ENCODE data around the gene RNF4.

Gene RNF4

DNA sequence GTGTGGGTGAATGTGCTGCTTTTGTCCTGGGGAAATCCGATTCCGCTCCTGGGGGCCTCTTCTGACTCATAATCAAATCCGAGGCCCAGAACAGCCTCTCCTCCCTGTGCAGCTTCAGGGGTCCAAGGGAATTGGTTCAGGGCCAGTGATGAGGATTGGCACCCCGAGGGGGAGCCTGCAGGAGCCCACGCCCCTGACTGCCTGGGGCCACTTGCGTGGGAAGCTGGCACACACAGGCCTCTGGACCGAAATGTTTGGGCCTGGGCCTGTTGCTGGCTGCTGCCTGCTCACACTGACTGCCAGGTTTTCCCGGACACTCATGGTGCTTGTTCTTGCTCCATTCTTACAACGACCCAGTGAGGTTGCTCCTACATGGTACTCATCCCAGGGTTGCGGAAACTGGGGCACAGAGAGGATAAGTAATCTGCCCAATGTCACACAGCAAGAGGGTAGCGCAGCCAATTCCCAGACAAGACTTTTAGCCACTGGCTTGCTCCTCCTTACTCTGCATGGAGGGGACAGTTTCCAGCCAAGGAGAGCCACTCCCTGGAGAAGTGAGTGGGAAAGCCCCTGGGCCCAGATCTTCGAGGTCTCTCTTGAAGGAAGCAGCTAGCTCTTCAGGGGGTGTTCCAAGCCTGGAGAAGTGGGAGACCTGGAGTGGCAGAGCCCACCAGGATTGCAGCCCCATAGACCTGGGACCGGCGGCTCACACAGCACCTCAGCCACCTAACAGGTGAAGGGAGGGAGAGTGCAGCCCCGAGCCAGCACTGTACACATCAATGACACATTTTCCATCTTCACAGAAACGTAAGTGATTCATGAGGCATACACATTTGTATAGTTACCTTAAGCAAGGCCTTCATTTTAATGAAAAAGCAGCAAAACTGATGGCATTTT is 29.8 kb upstream of the RNF4 start:
- DNase-seq: no peak

DNA sequence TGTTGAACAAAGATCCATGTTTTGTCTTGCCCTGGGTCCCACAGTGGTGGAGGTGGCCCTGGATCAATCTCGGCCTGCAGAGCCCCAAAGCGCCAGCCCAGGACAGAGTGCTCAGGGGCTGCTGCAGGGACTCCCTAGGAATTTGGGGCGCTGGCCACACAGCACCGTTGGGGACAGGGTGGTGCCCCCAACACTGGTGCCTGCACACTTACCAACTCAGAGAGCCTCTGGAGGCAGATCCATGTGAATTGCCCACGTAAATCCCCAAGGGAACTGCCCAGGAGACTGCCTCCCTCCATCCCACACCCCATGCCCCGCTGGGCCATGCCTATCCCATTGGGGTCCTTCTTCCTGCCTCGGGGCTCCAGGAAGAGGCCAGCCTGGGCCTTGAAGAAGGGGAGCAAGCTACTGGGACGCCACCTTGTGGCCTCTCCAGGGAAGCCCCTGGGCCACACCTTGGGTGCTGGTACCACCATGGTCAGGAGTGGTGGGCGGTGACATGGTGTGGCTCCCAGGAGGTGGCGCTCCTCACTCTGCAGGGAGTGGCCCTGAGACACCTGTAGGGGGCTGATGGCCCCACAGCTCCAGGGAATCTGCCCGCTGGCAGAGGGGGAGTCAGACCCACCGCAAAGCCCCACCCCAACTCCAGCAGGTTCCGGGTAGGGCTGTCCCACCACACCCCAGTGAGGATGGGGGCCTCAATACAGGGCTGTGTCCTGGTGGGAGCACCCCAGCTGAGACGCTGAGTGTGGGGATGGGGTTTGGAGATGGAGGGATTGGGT is 27.3 kb upstream of the RNF4 start:
- DNase-seq: peak; percentile 78

DNA sequence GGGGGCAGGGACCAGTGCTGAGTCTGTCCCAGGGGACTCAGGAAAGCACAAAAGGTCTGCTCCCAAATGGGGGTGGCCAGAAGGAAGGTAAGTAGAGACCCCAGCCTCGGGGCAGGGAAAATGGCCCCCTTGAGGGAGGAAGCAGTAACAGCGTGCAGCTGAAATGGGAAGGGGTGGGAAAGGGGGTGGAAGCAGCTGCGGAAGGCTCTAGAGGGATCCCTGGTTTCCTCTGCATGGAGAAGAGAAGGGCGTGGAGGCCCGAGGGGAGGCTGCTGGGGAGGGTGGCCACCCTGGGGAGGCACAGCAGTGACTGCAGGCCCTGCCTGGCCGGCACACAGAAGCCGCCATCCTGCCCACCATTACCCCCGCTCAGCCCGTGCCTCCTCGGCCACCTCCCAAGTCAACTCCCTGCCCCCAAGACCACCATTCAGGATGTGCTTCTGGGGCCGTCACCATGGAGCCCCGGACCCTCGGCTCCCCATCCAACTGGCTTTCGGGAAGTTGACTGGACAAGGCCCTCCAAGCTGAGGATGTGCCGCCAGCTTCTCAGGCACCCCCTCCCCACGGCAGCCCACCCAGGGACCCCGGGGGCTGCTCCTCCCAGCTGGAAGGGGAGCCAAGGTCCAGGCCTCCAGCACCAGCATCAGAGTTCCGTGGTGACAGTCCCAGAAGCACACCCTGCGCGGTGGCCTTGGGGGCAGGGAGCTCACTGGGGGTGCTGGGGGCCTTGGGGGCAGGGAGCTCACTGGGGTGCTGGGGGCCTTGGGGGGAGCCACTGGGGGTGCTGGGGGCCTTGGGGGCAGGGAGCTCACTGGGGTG is 26.5 kb upstream of the RNF4 start:
- DNase-seq: no peak

DNA sequence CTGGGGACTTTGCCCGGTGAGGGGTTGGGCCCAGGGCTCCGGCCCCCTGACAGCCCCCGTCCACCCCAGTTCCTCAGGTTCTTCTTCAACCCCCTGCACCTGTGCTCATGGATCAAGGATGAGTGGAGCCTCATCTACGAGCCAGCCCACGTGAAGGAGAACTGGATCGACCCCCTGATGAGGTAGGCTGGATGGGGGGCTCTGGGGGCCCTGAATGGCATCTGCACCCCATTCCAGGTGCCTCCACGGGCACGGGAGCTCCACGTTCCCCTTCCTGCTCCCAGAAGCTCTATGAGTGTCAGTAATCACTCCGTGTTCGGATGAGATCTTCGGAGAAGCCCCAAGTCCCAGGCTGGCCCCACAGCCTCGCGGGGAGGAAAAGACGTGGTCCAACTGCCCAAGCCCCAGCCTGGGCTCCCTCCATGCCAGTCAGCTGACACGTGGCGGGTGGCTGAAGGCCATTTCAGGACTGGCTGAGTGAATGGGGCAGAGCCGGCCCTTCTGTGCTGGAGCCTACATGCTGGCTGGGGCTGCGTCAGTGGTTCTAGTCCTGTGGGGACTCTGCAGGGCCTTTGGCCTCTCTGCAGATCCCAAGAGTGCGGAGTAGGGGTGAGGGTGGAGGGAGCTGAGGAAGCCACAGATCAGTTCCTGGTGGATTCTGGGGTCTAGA is 25.7 kb upstream of the RNF4 start:
- DNase-seq: no peak

DNA sequence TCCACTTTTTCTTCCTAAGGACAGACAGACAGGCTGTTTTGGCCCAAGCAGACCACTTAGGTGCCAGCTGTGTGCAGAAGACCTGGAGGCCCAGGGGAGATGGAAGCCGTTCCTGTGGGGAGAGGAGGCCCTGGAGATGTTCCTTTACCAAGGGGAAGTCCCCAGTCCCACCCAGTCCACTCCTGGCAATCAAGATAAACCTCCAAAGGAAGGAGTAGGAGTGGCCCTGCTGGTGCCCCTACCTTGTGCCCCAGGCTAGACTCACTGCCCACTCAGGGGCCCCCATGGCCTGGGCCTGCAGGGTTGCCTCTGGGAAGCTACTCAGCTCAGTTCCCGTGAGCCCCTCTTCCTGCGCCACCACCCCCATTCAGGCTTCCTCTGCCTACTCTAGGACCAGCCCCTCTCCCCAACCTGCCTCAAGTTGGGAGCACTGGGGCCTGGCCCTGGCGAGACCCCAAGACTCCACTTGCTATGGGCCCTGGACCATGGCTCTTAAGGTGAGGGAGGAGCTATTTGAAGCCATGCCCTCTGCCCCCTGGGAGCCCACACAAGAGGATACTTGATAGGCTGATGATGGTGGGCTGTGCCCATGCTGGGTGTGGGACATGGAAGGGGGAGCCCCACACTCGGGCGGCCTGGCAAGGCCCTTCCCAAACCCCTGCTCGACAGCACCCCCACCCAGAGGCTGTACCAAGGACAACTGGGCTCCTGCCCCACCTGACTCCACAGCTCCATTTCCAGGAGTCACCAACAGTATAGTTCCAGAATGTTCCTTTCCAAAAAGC is 24.8 kb upstream of the RNF4 start:
- DNase-seq: no peak

DNA sequence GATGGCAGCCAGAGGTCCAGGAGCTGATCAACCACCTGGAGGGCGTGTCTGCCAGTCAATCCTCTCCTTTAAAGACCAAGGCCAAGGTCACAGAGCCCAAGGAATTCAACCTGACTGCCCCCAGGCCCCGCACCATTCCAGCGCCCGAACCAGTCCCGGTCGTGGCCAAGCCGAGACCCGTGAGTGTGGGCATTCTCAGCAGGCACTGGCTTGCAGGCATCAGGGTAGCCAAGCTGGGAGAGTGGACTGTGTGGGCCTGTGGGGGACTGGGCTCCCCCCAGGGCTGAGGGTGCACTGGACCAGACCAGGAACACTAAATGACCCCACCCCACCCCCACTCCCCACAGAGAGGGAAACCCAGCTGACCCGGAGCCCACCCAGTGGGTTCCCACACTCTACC is 23.8 kb upstream of the RNF4 start:
- DNase-seq: no peak

DNA sequence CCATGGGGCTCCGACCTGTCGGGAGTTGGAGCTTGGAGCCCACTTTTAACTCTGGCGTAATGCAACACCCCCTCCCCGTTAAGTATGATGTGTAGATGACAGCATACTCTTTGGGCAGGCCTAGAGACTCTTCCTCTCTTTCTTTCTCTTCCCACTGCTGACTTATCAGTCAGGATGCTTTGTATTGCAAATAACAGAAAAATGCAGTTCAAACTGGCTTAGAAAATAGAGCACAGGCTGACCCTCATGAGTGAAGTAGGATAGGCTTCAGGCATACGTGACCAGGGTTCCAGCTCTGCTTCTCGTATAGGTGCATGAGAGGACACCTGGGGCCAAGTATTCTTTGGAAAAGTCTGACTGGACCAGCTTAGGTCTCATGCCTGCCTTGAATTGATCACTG is 23.3 kb upstream of the RNF4 start:
- DNase-seq: no peak

DNA sequence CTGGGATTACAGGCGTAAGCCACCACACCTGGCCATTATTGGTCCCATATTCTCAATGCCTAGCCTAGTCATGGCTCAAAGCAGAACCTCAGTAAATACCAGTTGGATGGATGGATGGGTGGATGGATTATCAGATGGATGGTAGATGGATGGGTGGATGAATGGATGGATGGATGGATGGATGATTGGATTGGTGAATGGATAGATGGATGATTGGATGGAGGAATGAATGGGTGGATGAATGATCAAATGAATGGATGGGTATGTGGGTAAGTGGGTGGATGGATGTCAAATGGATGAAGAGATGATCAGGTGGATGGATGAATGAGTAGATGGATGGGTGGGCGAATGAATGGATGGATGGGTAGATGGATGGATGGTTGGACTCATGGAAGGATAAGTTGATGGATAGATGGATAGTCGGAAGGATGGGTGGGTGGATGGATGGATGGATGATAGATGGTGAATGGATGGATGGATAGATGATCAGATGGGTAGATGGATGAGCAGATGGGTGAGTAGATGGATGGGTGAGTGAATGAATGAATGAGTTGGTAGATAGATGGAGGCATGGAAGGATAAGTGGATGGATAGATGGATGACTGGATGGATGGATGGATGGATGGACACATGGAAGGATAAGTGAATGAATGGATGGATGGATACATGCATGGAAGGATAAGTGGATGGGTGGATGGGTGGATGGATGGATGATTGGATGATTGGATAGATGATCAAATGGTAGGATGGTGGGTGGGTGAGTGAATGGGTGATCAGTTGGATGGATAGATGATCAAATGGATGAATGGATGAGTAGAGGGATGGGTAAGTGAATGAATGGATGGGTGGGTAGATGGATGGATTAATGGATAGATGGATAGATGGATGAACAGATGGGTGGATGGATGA is 22.0 kb upstream of the RNF4 start:
- DNase-seq: no peak

DNA sequence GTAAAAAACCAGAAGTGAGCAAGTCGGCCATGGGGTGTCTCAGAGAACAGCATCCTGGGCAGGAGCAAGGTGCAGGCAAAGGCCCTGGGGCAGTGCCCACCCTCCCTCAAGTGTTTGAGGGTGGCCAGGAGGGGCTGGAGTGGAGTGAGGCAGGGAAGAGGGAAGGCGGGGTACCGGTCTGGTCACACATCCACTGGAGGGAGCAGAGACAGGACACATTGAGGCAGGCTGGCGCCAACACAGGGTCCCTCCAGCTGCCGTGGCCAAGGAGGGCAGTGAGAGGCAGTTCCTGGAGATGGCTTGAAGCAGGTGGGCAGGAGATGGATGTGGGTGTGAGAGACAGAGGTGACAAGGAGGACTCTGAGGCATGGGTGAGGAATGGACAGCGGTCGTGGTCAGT is 20.3 kb upstream of the RNF4 start:
- DNase-seq: no peak

DNA sequence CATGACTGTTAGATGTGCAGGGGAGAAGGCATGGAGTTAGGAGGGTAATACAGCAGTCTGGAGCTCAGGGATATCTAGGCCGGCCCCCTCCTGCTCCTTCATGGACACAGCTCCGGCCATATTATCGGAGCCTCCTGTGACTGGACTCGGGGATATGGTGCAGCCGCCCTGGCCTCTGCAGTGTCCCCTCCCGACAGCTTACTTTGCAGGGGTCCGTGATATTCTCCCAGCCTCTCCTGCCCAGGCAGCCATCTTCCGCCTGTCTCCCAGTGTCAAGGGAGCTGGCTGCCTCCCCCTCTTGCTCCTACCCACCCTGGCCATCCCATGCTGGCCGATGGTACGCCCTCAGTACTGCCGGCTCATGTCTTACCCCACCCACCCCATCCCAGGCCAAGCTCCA is 19.9 kb upstream of the RNF4 start:
- DNase-seq: no peak

DNA sequence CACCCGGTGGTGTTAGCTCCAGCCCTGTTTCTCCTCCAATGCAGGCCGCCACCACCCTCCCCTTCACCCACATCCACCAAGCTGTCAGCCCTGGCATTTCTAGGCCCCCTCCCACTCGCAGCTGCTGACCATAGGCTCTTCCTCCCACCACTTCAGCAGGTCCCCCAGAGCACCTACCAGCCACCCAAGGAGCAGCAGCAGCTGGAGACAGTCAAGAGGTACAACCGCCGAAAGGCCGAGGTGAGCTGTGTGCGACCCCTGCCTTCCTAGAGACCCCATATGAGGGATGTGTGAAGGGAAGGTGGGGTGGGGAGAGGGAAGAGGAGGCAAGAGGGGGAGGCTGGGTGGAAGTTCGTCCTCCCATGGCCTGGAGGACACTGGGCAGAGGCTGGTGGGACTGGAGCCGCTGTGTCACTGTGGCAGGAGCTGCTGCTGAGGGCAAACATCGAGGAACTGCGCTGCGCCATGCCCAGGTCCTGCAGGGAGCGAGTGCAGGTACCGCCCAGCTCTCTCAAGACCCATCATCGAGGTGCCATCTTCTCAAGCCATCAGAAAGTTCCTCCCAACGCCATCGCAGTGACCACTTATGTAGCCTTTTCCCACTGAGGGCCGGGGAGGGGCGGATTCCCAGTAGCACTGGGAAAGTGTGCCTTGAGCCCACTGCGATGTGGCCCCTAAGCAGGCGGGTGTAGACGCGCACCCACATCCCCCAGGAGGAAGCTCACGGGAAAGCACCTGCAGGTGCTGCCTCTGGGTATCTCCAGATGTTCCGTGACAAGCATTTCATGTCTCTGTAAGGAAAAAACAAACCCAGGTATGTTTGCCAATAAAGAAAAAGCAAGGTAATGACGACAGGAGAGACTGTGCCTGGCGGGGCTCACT is 19.2 kb upstream of the RNF4 start:
- DNase-seq: no peak

DNA sequence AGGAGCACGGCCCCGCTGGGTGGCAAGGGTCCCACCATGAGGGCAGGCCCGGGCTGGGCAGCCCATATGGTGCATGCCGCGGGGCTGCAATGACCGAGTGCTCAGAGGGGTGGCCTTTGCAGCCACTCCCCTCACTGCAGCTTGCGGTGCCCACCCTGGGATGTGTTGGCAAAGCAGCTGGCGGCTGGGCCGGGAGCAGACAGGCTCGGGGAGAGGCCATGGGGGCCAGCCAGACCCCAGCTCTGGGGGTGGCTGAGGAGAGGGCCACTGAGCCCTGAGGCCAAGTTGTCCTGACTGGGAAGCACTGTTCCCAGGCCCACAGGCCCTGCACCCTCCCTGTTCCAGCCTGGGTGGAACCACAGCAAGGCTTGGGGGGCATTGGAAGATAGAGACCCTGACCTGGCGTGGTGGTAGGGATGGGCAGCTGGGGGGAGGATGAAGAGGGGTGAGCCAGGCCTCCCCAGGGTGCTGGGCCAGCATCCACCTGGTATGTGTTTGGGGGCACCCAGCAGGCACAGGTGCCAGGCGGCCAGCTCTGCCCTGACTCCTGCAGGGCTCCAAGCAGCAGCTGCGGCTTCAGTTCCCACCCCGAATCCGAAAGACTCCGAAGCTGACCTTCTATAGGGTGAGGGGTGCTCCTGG is 18.4 kb upstream of the RNF4 start:
- DNase-seq: no peak

DNA sequence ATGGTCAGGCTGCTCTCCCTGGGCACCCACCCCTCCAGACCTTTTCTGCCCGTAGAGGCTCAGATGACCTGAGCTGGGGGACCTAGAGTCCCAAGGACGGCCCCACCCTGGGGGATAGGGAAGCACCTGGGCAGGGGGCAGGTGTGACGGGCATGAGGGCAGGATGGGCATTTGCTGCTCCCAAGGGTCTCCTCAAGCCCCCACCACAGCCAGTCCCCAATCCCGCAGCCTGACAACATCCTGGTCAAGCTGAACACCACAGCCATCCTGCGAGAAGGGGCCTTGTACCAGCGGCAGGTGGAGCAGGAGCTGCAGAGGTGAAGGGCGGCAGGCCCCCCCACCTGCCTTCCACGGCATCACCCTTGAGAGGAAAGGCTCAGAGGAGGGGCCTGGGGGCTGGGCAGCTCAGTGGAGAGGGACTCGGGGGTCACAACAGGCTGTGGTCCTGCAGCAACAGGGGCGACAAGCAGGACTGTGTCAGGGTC is 17.8 kb upstream of the RNF4 start:
- DNase-seq: no peak

DNA sequence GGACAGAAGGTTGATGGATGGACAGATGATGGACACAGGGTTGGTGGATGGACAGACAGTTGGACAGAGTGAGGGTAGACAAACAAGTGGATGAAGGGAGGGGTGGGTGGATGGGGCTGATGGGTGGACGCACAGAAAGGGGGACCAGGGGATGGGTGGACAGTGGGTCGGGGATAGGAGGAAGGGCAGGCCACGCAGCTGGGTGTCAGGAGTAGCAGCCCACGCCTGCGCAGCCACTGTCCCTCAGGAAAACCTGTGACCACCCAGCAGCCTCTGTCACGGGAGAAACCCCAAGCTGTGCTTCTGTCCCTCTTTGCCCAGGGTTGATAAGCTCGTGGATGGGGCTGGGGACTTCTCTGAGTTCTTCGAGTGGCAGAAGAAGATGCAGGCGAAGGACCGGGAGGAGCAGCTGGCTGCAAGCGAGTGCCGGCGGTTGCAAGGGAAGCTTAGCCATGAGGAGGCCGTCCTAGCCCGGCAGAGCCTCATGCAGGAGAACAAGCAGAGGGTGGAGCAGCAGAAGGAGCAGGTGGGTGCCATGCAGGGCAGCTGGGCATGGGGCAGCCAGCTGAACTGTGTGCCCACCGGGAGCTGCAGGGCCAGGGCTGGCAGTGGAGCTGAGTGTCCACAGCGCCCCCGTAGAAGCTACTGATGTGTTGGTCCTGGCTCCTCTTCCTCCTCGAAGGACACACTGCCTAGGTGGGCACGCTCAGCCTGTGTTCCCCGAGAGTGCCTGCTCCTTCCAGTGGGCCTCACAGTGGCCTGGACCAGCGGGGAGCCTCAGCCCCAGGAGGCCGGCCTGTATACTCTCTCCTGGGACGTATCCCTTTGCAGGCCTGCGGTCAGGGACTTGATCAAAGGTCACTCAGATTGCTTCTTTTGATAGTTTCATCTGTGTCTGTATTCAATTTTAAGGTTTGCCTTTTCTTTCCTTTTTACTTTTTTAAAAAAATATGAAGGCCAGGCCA is 16.8 kb upstream of the RNF4 start:
- DNase-seq: no peak

DNA sequence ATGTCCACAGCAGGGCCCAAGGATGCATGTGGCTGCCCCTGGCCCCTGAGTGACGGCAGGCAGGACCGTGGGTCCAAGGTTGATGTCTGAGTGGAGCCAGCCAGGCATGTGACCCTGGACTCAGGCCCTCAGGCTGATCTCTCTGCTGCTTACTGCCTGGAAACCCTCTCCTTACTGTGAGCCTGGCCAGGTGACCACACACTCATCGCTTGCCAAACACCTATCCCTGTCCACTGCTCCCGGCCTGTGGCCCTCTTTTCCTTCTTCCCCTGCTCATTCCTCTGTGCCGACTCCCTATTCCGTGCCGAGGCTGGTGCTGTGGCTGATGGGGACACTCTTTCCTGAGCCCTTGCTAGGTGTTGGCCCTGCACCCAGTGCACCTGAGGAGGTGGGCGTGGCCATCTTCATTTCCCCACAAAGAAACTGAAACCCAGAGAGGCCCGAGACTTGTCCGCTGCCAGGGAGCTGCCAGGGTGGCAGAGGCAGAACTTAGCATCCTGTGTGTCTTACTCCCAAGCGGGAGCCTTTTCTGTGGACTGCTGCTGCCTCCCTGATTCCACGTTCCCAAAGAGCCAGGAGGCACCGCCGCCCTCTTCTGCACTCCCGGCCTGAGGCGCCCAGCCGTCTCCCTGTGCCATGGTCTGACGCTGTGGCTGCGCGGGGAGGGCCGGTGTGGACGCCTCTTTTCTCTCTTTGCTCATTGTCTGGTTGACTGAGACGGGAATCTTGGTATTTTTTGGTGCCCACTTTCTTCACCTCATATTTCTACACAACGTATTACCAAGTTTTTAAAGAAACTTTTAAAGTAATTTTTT is 11.2 kb upstream of the RNF4 start:
- DNase-seq: peak; percentile 11

DNA sequence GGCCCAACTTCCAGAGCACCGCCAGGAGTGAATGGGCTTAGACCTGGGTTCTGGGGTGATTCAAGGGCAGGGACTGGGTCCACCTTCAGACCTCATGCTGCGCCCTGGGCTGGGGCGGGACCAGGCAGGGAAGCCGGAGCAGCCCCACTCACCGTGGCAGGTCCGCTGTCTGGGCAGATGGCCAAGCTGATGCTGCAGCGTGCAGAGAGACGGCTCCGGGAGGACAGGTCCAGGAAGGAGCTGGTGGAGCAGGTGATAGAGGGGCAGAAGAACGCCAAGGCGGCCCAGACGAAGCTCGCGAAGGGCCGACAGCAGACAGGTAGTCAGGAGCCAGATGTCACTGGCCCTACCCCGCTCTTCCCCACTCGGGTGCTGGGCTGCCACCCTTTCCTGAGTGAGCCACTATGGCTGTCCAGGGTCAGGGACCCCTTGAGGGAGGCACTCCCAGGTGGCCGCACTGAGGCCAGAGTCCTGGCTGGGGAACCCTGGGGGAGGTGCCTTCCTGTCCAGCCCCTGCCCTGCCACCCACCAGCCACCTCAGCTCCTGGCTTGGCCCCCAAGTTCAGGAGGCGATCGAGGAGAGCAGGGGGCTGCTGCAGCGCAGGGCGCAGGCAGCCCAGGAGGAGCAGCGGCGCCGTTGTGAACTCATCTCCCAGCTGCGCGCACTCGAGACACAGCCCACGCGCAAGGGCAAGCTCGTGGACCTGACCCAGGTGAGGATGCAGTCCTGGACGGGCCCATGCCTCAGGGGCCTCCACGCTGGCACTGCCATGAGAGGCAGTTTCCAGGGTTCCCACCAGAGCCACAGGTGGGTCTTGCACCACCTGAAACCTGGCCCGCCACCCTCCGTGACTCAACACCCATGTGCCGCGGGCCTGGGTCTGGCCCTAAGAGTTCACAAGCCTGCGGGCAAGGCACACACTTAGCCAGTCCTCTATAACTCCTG is 10.1 kb upstream of the RNF4 start:
- no peak for DNase-seq
